ENCODE data around the gene RASAL2.

- TF ChIP-seq CTCF (IDR thresholded peaks at IDR 0.05; ENCODE audit: insufficient read depth, low read depth, low read length) (no peak), EZH2 (IDR thresholded peaks at IDR 0.05; ENCODE audit: insufficient read depth, low read length) (no peak)
Measured at GRCh38 chr1:178531887-178532286, 438.0 kb downstream of the RASAL2 start.
